SU-DHL-6 (cell line): ENCODE results near the gene NAPEPLD.
A peak's percentile ranks its signal among the peaks of the same experiment; 100 is the strongest.
"Not testable (repeated sequence)": the region's sequence is repeated elsewhere in the genome, so short reads cannot be mapped to it uniquely, and the experiment has no call there.

ENCODE experiments used
- H2AFZ ChIP-seq: fragments of 200-600 bp; sonication (generic); 2 replicates; pipeline ENCODE4 v1.6.1; 2014; ENCODE audit warnings: low read depth, mild to moderate bottlenecking, moderate library complexity, mixed read lengths, antibody characterized with exemption, low read length; ENCODE audit not compliant: severe bottlenecking
- H3F3A ChIP-seq: fragments of 200-600 bp; shearing (Covaris generic); 2 replicates; pipeline ENCODE4 v1.6.0; 2016; ENCODE audit warnings: antibody characterized with exemption, mild to moderate bottlenecking; ENCODE audit not compliant: insufficient read depth
- H3K27ac ChIP-seq: fragments of 200-600 bp; sonication (generic); 2 replicates; pipeline ENCODE4 v1.5.1; 2016; ENCODE audit warnings: low read depth, mild to moderate bottlenecking, low read length, moderate library complexity, mixed read lengths
- H3K27me3 ChIP-seq: fragments of 200-600 bp; sonication (generic), shearing (Covaris generic); 2 replicates; pipeline ENCODE4 v1.6.0; 2014; ENCODE audit warnings: mild to moderate bottlenecking, low read length
- H3K36me3 ChIP-seq: fragments of 200-600 bp; sonication (generic); 2 replicates; pipeline ENCODE4 v1.6.1; 2014; ENCODE audit warnings: mild to moderate bottlenecking, low read length, mixed read lengths
- H3K4me2 ChIP-seq: fragments of 300-600, 200-600 bp; shearing (Covaris generic), sonication (generic); 2 replicates; pipeline ENCODE4 v1.6.0; 2014; ENCODE audit warnings: low read length, low read depth, mild to moderate bottlenecking; ENCODE audit not compliant: poor library complexity, severe bottlenecking
- H3K4me3 ChIP-seq: fragments of 200-600 bp; sonication (generic); 2 replicates; pipeline ENCODE4 v1.5.1; 2014; ENCODE audit warnings: antibody characterized with exemption, low read length, mild to moderate bottlenecking, mixed read lengths; ENCODE audit not compliant: insufficient read depth, poor library complexity, severe bottlenecking
- H3K79me2 ChIP-seq: fragments of 200-600 bp; sonication (generic); 2 replicates; pipeline ENCODE4 v1.6.1; 2014; ENCODE audit warnings: mild to moderate bottlenecking, low read length, moderate library complexity; ENCODE audit not compliant: insufficient read depth
- H3K9ac ChIP-seq: fragments of 200-600 bp; sonication (generic); 2 replicates; pipeline ENCODE4 v1.7.0; 2014; ENCODE audit warnings: mild to moderate bottlenecking, low read length
- H3K9me2 ChIP-seq: fragments of 200-600 bp; sonication (generic); replicated peaks from 2 replicates; pipeline ENCODE4 v1.6.1; 2014; ENCODE audit warnings: low read length; ENCODE audit not compliant: insufficient read depth
- H3K9me3 ChIP-seq: fragments of 200-600 bp; sonication (generic); 2 replicates; pipeline ENCODE4 v1.6.1; 2014; ENCODE audit warnings: low read length, mixed read lengths; ENCODE audit not compliant: insufficient read depth
- H4K20me1 ChIP-seq: fragments of 200-600 bp; sonication (generic); 2 replicates; pipeline ENCODE4 v1.6.1; 2014; ENCODE audit warnings: low read depth, mild to moderate bottlenecking, antibody characterized with exemption, low read length, moderate library complexity, mixed read lengths
- EZH2phosphoT487 ChIP-seq: fragments of 200-600 bp; sonication (generic), shearing (Covaris generic); conservative IDR thresholded peaks from 2 replicates; pipeline ENCODE4 v1.6.1; 2018; ENCODE audit warnings: mild to moderate bottlenecking, antibody characterized with exemption, low read length, moderate library complexity, mixed read lengths
- TF ChIP-seq, protein P1 (sequence below): fragments of 200-600 bp; sonication (generic); IDR thresholded peaks from one replicate; pipeline ENCODE4 v1.5.1; 2017; ENCODE audit warnings: antibody characterized with exemption, mild to moderate bottlenecking, low read length, moderate library complexity; ENCODE audit not compliant: insufficient read depth, poor library complexity, severe bottlenecking

Gene NAPEPLD

DNA sequence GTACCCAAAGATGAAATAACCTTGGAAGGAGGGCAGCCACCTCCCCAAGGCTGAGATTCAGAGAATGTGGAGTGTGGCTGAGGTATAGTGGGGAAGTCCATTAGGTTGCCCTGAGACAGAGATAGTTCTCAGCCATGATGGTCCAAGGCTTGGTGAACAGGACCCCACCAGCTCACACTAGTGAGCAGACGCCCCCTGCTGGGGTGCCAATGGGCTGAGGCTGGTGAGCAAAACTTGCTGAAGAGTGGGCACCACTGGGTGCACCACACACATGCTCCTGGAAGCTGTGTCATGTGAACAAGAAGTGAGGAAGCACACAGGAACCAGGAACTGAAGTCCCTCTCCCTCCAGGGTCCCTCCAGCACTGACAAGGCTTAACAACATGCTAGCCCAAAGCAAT lies 83.2 kb downstream of the NAPEPLD start:
- H3K79me2 ChIP-seq, result no peaks in the 10 kb centered on the region
- H3K27ac ChIP-seq, result no peak overlapping the region
- H3K4me3 ChIP-seq, result no peak overlapping the region
- H4K20me1 ChIP-seq, result no peaks in the 10 kb centered on the region
- H3K36me3 ChIP-seq, result no peaks in the 10 kb centered on the region
- no peak overlapping the region for H2AFZ ChIP-seq
- no peaks in the 10 kb centered on the region for H3K27me3 ChIP-seq
- H3K9me3 ChIP-seq, result no peaks in the 10 kb centered on the region
- no peak overlapping the region for H3K9ac ChIP-seq
- no peaks in the 10 kb centered on the region for H3F3A ChIP-seq
- TF ChIP-seq, protein P1, sequence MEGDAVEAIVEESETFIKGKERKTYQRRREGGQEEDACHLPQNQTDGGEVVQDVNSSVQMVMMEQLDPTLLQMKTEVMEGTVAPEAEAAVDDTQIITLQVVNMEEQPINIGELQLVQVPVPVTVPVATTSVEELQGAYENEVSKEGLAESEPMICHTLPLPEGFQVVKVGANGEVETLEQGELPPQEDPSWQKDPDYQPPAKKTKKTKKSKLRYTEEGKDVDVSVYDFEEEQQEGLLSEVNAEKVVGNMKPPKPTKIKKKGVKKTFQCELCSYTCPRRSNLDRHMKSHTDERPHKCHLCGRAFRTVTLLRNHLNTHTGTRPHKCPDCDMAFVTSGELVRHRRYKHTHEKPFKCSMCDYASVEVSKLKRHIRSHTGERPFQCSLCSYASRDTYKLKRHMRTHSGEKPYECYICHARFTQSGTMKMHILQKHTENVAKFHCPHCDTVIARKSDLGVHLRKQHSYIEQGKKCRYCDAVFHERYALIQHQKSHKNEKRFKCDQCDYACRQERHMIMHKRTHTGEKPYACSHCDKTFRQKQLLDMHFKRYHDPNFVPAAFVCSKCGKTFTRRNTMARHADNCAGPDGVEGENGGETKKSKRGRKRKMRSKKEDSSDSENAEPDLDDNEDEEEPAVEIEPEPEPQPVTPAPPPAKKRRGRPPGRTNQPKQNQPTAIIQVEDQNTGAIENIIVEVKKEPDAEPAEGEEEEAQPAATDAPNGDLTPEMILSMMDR, result peak; percentile 81
- TF ChIP-seq EZH2phosphoT487, result no peak
- H3K4me2 ChIP-seq, result no peak overlapping the region
- no peaks in the 10 kb centered on the region for H3K9me2 ChIP-seq

DNA sequence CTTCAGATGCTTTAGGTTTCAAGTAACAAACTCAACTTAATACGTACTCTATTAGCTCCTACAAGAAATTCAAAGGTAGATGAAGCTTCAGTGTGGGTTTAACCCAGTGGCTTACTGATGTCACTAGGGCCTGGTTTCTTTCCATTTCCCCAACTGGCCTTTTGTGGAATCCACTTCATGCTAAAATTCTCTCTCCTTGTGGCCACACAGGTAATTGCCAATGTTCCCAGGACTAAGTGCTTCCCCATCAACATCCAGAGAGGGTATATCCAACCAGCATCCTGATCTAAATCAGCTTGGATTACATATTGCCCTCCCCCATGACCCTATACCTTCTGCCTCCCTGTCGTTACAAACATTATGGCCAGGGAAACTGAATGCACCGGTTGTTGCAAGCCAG lies 85.0 kb downstream of the NAPEPLD start:
- Histone ChIP-seq H3K9me2 (no peaks in the 10 kb centered on the region), H3F3A (no peaks in the 10 kb centered on the region), H3K9ac (no peak overlapping the region), H4K20me1 (no peaks in the 10 kb centered on the region), H3K27ac (no peak overlapping the region), H3K4me3 (no peak overlapping the region), H3K27me3 (no peaks in the 10 kb centered on the region), H3K9me3 (no peaks in the 10 kb centered on the region), H3K79me2 (no peaks in the 10 kb centered on the region), H3K4me2 (no peak overlapping the region), H2AFZ (no peak overlapping the region), H3K36me3 (no peaks in the 10 kb centered on the region)
- TF ChIP-seq, protein P1, result no peak
- TF ChIP-seq EZH2phosphoT487, result no peak

DNA sequence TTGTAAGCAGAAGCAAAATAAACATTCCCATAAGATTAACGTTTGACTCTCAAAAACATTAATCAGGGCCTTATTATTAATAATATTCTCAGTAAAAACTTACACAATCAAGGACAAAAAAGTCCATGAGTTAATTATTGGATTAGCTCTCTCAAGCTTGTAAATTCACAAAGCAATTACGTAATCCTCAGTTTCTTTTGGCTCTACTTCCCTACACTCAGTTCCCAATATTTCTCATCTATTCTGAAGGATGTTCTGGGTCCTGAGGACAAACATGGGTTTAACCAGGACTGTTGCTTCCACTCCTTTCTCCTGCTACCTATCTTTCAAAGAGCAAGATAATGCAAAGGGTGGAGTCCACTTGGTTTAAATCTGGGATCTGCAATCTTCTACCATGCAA lies 89.4 kb downstream of the NAPEPLD start:
- Histone ChIP-seq H3K27ac (no peak overlapping the region), H3K79me2 (no peaks in the 10 kb centered on the region), H3K9me3 (no peaks in the 10 kb centered on the region), H3K27me3 (no peaks in the 10 kb centered on the region), H3F3A (no peaks in the 10 kb centered on the region), H4K20me1 (no peaks in the 10 kb centered on the region), H3K4me2 (no peak overlapping the region), H2AFZ (no peak overlapping the region), H3K9ac (no peak overlapping the region), H3K4me3 (no peak overlapping the region), H3K36me3 (no peaks in the 10 kb centered on the region), H3K9me2 (no peaks in the 10 kb centered on the region)
- no peak for TF ChIP-seq EZH2phosphoT487
- TF ChIP-seq, protein P1, result no peak

DNA sequence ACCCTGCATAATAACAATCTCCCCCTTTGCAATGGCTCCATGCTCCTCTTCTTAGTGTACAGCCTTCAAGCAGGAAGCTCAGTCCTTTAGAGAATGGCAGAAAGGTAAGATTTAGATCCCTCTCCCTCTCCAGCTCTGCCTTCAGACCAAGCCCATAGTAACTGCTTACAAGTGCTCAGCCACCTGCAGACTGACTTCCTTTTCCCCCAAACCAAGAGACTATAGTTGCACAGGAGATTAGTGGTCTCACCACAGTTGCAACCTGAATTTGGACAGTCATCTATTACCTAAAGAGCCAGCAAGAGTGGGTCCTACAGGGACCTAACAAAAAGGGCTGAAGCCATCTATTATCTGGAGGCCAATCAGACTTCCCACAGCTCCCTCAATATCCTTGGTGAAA lies 90.8 kb downstream of the NAPEPLD start:
- Histone ChIP-seq H3K36me3 (no peaks in the 10 kb centered on the region), H3K4me2 (no peak overlapping the region), H3K9me3 (no peaks in the 10 kb centered on the region), H3K27ac (no peak overlapping the region), H3K9ac (no peak overlapping the region), H4K20me1 (no peaks in the 10 kb centered on the region), H3F3A (no peaks in the 10 kb centered on the region), H2AFZ (no peak overlapping the region), H3K79me2 (no peaks in the 10 kb centered on the region), H3K27me3 (no peaks in the 10 kb centered on the region), H3K4me3 (no peak overlapping the region), H3K9me2 (no peaks in the 10 kb centered on the region)
- TF ChIP-seq EZH2phosphoT487, result no peak
- TF ChIP-seq, protein P1, result no peak

DNA sequence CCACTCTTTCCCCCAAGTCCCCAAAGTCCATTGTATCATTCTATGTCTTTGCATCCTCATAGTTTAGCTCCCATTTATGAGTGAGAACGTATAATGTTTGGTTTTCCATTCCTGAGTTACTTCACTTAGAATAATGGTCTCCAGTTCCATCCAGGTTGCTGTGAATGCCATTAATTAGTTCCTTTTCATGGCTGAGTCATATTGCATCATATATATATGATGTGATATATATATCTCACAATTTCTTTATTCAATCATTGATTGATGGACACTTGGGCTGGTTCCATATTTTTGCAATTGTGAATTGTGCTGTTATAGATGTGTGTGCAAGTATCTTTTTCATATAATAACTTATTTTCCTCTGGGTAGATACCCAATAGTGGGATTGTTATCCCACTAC lies 92.9 kb downstream of the NAPEPLD start:
- H3K36me3 ChIP-seq, H3K27ac ChIP-seq, H3F3A ChIP-seq, H3K79me2 ChIP-seq, H2AFZ ChIP-seq, H3K9me2 ChIP-seq, H3K9ac ChIP-seq, H3K4me2 ChIP-seq, H3K4me3 ChIP-seq, H4K20me1 ChIP-seq, H3K27me3 ChIP-seq, H3K9me3 ChIP-seq: not testable (repeated sequence)
